Rectal smooth muscle tissue (tissue), 1 donor: ENCODE data around the gene VCAN.

Experiments
- H3K27ac ChIP-seq: one replicate; pipeline ENCODE4 v1.7.0; 2013; ENCODE audit warnings: low read depth, low read length, inconsistent platforms
- H3K27me3 ChIP-seq: one replicate; pipeline ENCODE4 v1.7.0; 2013; ENCODE audit warnings: low read length; ENCODE audit not compliant: control insufficient read depth, insufficient read depth
- H3K36me3 ChIP-seq: one replicate; pipeline ENCODE4 v1.7.0; 2013; ENCODE audit warnings: low read length; ENCODE audit not compliant: control insufficient read depth, insufficient read depth
- H3K4me1 ChIP-seq: one replicate; pipeline ENCODE4 v1.7.0; 2013; ENCODE audit warnings: low read length; ENCODE audit not compliant: control insufficient read depth, insufficient read depth
- H3K4me3 ChIP-seq: one replicate; pipeline ENCODE4 v1.7.0; 2013; ENCODE audit warnings: low read length
- H3K9ac ChIP-seq: one replicate; pipeline ENCODE4 v1.7.0; 2013; ENCODE audit warnings: low read length

Gene VCAN

DNA sequence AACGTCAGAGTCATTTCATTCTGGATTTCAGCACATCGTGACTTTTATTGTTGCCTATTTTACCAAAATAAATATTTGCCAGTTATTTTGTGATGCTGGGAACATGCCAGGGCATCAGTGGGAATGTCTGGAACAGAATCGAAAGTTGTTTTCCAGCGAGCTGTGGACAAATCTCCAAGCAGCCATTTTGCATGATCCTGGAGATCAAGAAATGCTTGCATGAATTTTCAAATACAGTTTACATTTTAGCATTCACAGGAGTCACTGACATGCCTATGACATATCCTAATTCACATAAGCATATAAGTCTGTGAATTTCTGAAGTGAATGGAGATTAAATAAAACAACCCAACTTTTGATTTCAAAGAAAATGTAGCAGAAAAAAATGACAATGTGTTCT is 119.4 kb downstream of the VCAN start:
- Histone ChIP-seq H3K27me3 (no peaks in the 10 kb centered on the region), H3K9ac (no peak overlapping the region), H3K4me1 (no peaks in the 10 kb centered on the region), H3K4me3 (no peak overlapping the region), H3K36me3 (no peaks in the 10 kb centered on the region), H3K27ac (no peak overlapping the region)

GRCh38 chr5:83595217-83595616 is 123.7 kb downstream of the VCAN start:
- Histone ChIP-seq H3K4me1 (no peaks in the 10 kb centered on the region), H3K36me3 (no peaks in the 10 kb centered on the region)

DNA sequence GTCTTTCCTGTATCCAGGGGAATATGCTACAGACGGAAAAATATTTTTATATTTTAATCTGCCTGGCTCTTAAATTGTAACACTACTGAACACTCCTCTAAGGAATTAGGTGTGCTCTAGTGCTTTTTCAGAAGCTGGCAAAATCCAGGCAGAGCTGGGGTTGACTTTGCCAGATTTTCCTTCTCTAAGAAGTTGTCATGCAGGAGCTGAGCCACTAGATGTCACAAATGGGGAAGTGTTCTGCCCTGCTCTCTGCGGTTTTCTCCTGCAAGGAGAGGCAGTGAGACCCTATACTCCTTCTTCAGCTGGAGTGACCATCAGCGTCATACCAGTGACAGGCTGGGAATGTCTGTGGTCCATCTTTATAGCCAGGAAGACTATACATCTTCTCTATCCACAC is 136.6 kb downstream of the VCAN start:
- no peaks in the 10 kb centered on the region for H3K27me3 ChIP-seq
- H3K27ac ChIP-seq = no peak overlapping the region
- no peaks in the 10 kb centered on the region for H3K36me3 ChIP-seq
- no peak overlapping the region for H3K4me3 ChIP-seq
- H3K9ac ChIP-seq = no peak overlapping the region
- H3K4me1 ChIP-seq = no peaks in the 10 kb centered on the region

More at GRCh38 chr5:83595217-83595616, 123.7 kb downstream of the VCAN start:
- no peak overlapping the region for H3K4me3 ChIP-seq
- H3K27me3 ChIP-seq = no peaks in the 10 kb centered on the region
- no peak overlapping the region for H3K27ac ChIP-seq
- H3K9ac ChIP-seq = no peak overlapping the region

GRCh38 chr5:83614841-83615240 is 143.3 kb downstream of the VCAN start:
- H3K9ac ChIP-seq = no peak overlapping the region
- no peak overlapping the region for H3K4me3 ChIP-seq
- H3K27ac ChIP-seq = no peak overlapping the region
- H3K36me3 ChIP-seq = no peaks in the 10 kb centered on the region
- H3K4me1 ChIP-seq = no peaks in the 10 kb centered on the region
- H3K27me3 ChIP-seq = no peaks in the 10 kb centered on the region

DNA sequence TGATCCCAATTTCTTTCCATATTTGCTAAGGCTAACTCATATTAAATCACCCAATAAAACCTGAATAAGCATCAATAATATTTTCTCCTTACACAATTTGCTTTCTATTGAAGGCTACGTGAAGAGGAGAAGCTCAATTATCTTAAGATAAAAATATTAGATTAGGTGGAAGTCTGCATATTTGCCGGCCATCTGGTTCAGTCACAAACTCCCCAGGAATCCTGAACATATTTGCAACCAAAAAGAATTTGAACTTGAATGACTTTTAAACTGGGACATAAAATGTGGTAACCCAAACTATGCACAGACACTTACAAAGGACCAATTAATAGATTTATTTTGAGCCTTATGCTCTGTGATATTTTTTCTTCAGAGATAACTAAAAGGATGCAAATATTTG is 156.8 kb downstream of the VCAN start:
- no peak overlapping the region for H3K4me3 ChIP-seq
- no peak overlapping the region for H3K27ac ChIP-seq
- H3K36me3 ChIP-seq = no peaks in the 10 kb centered on the region
- H3K4me1 ChIP-seq = no peaks in the 10 kb centered on the region
- H3K9ac ChIP-seq = no peak overlapping the region
- H3K27me3 ChIP-seq = no peaks in the 10 kb centered on the region
